Muscle layer of duodenum (tissue), 2 donors: ENCODE data around the gene DGCR2.

ENCODE experiments used
- H3K27ac ChIP-seq: one replicate; pipeline ENCODE4 v1.7.0; 2013; ENCODE audit warnings: mild to moderate bottlenecking, low read length
- H3K27me3 ChIP-seq: one replicate; pipeline ENCODE4 v1.7.0; 2013; ENCODE audit warnings: low read depth, mild to moderate bottlenecking, control low read depth, low read length
- H3K36me3 ChIP-seq, 2 donors: one replicate each; pipeline ENCODE4 v1.7.0; 2013; ENCODE audit warnings: low read length in 2 of 2, control low read depth in 1 of 2, mild to moderate bottlenecking in 1 of 2; ENCODE audit not compliant: insufficient read depth in 2 of 2, control insufficient read depth in 1 of 2
- H3K4me1 ChIP-seq, 2 donors: one replicate each; pipeline ENCODE4 v1.7.0; 2013; ENCODE audit warnings: low read length in 2 of 2, mild to moderate bottlenecking in 2 of 2, control low read depth in 1 of 2, moderate library complexity in 1 of 2; ENCODE audit not compliant: insufficient read depth in 2 of 2, control insufficient read depth in 1 of 2
- H3K4me3 ChIP-seq, 2 donors: one replicate each; pipeline ENCODE4 v1.7.0; 2013; ENCODE audit warnings: low read length in 2 of 2, low read depth in 1 of 2, mild to moderate bottlenecking in 1 of 2
- H3K9me3 ChIP-seq, 2 donors: one replicate each; pipeline ENCODE4 v1.7.0; 2013; ENCODE audit warnings: low read length in 2 of 2, control low read depth in 1 of 2, mild to moderate bottlenecking in 1 of 2; ENCODE audit not compliant: control insufficient read depth in 1 of 2
- donor health status: healthy.

DGCR2 gene

DNA sequence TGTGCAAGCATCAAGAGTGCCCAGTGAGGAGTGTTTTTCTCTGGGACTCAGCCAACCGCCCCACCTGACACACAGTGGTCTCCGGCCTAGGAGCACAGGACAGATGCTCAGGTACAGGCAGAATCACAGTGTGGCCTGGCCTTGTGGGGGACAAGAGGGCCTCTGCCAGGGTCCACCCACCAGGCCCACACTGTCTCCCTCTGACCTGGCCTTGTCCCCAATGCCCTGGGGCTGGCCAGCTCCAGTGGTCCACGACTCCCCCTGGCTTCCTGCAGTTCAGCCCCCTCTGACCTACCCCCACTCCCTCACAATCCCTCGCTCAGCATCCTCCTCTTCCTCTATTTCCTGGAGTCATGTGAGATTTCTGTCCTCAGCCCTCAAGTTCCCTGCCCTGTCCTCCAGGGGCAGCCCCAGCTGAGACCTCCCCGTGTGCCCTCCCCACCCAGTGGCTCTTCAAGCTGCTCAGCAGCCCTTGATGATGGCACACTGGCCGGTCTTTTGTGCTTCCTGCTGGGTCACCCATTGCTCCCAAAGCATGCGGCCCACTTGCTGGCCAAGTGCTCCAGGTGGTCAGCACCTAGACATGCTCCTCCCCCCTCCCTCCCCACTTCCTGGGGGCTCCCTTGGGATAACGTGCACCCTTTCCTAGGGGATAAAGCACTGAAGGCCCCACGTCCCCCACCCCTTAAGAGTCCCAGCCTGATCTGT lies 10.6 kb upstream of the DGCR2 start:
- H3K4me1 ChIP-seq, result no peaks in the 10 kb centered on the region
- no peaks in the 10 kb centered on the region for H3K9me3 ChIP-seq
- H3K27me3 ChIP-seq, result no peaks in the 10 kb centered on the region
- H3K36me3 ChIP-seq, result peaks cover 11 to 67% of the 10 kb centered on the region in 2 donors
- H3K27ac ChIP-seq, result no peak overlapping the region
- H3K4me3 ChIP-seq, result no peak overlapping the region

DNA sequence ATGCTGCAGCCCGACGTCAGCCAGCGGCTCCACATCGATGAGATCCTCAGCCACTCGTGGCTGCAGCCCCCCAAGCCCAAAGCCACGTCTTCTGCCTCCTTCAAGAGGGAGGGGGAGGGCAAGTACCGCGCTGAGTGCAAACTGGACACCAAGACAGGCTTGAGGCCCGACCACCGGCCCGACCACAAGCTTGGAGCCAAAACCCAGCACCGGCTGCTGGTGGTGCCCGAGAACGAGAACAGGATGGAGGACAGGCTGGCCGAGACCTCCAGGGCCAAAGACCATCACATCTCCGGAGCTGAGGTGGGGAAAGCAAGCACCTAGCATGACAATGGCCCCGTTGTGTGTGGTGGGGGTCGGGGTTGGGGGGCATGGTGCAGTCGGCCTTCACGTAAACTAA lies 9.9 kb upstream of the DGCR2 start:
- no peak overlapping the region for H3K27ac ChIP-seq
- no peaks in the 10 kb centered on the region for H3K4me1 ChIP-seq
- no peak overlapping the region for H3K4me3 ChIP-seq
- H3K36me3 ChIP-seq, result peaks cover 4 to 60% of the 10 kb centered on the region in 2 donors
- no peaks in the 10 kb centered on the region for H3K27me3 ChIP-seq
- H3K9me3 ChIP-seq, result no peaks in the 10 kb centered on the region

DNA sequence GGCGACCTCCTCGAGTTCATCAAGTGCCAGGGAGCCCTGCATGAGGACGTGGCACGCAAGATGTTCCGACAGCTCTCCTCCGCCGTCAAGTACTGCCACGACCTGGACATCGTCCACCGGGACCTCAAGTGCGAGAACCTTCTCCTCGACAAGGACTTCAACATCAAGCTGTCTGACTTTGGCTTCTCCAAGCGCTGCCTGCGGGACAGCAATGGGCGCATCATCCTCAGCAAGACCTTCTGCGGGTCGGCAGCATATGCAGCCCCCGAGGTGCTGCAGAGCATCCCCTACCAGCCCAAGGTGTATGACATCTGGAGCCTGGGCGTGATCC lies 9.4 kb upstream of the DGCR2 start:
- H3K27me3 ChIP-seq, result no peaks in the 10 kb centered on the region

DNA sequence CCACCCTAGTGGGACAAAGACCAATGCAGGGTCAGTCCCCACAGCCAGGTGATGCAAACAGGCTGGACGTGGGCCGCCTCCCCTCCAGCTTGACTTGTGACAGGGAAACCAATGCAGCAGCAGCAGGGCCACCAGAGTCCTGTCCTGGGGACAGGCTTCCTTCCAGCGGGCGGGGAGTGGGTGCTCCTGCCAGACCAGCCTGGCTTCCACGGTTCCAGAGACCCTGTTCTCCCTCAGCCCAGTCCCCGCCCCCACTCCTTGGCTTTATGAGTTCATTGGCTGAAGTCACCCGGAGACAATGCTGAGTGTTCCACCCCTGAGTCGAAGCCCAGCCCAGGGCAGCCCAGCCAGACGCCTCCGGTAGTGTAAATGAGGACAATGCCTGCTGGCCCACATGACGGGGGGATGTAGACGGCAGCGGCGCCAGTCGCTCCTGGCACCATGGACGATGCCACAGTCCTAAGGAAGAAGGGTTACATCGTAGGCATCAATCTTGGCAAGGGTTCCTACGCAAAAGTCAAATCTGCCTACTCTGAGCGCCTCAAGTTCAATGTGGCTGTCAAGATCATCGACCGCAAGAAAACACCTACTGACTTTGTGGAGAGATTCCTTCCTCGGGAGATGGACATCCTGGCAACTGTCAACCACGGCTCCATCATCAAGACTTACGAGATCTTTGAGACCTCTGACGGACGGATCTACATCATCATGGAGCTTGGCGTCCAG lies 8.9 kb upstream of the DGCR2 start, which contains the start of gene TSSK2:
Gene TSSK2, plus strand, starts transcription at position 350 of the 726 bp plus-strand sequence. Its CDS starts 92 bp downstream, at position 442.
- Histone ChIP-seq H3K27ac (no peak within 1 kb of the TSS), H3K36me3 (peaks cover 4 to 50% of the 10 kb centered on the region in 2 donors), H3K4me3 (no peak within 1 kb of the TSS), H3K4me1 (no peaks in the 10 kb centered on the region), H3K9me3 (no peaks in the 10 kb centered on the region), H3K27me3 (no peaks in the 10 kb centered on the region)

More for the DNA sequence above, 9.4 kb upstream of the DGCR2 start:
- peaks cover 4 to 55% of the 10 kb centered on the region in 2 donors for H3K36me3 ChIP-seq
- H3K4me1 ChIP-seq, result no peaks in the 10 kb centered on the region
- H3K27ac ChIP-seq, result no peak overlapping the region
- no peak overlapping the region for H3K4me3 ChIP-seq
- no peaks in the 10 kb centered on the region for H3K9me3 ChIP-seq

DNA sequence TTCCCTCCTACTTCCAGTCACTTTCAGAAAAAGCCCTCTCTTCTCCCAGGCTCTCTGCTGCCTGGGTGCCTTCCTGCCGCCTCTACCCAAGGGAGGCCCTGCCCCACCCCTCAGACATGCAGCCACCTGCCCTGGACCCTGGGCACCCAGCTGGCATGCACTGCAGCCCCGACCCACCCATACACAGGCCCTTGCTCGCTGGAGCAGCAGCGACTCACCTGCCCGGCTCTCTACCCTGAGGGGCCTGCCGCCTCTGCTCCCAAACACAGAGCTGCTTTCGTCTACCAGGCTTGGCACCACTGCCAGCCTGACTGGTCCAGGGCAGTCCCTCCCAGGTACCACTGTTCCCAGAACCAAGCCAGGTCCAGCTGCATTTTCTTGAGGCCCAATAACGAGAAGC lies 7.7 kb upstream of the DGCR2 start:
- no peak overlapping the region for H3K27ac ChIP-seq
- no peaks in the 10 kb centered on the region for H3K9me3 ChIP-seq
- H3K36me3 ChIP-seq, result peaks cover 0 to 39% of the 10 kb centered on the region in 2 donors
- H3K4me3 ChIP-seq, result no peak overlapping the region
- H3K27me3 ChIP-seq, result no peaks in the 10 kb centered on the region
- no peaks in the 10 kb centered on the region for H3K4me1 ChIP-seq

DNA sequence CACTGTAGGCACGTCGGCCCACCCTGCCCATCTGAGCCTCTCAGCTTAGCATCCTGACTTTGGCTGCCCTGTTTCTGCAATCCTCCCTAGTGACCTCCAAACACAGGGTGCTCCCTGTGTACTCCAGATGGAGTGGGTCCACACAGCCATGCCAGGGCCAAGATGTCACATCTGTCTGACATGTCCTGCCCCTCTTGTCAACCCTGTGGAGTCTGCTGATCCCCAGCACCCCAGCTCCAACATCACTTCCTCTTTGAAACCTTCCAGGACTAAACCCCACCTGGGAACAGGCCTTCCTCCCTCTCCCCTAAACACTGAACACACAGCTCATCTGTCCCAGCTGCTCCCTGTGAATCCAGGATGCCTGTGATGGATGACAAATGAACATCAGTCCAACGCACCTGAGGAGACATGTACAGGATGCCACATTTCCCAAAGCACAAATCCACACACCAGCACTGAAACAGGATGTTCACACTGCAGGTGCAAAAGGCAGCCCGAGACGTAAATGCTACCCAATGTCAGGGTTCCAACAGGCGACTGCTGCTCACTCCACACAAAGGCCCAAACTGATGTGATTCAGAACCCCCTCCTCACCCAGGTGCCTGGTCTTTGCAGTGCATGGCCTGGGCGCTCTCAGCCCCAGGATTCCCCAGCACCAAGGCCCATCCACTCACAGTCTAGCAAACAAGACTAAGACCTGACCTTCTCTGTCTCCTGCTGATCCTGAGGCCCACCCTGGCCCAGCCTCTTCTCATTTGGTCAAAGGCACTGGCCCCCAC lies 6.9 kb upstream of the DGCR2 start:
- H3K27me3 ChIP-seq, result no peaks in the 10 kb centered on the region
- no peak overlapping the region for H3K4me3 ChIP-seq
- no peaks in the 10 kb centered on the region for H3K9me3 ChIP-seq
- no peaks in the 10 kb centered on the region for H3K4me1 ChIP-seq
- H3K36me3 ChIP-seq, result peaks cover 0 to 32% of the 10 kb centered on the region in 2 donors
- no peak overlapping the region for H3K27ac ChIP-seq

DNA sequence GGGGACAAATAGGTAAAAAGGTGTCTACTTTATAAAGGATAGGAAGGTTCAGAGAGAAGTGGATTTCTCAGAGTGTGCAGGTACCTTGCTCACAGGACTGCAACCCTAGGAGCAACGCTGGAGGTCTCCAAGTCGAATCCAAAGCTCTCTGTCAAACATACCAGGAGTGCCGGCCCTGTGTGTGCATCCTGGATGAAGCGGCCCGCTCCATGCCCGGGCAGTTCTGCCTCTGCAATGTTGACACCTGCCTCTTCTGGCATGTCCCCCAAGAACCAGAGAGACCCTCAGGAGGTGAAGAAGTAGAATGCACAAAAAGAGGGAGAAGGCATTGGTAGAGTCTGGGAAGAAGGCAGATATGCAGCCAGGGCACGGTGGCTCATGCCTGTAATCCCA lies 5.8 kb upstream of the DGCR2 start:
- Histone ChIP-seq H3K4me3 (no peak overlapping the region), H3K4me1 (peaks cover 0 to under 1% of the 10 kb centered on the region in 2 donors), H3K27ac (no peak overlapping the region), H3K9me3 (no peaks in the 10 kb centered on the region), H3K27me3 (no peaks in the 10 kb centered on the region), H3K36me3 (peaks cover 0 to 21% of the 10 kb centered on the region in 2 donors)

DNA sequence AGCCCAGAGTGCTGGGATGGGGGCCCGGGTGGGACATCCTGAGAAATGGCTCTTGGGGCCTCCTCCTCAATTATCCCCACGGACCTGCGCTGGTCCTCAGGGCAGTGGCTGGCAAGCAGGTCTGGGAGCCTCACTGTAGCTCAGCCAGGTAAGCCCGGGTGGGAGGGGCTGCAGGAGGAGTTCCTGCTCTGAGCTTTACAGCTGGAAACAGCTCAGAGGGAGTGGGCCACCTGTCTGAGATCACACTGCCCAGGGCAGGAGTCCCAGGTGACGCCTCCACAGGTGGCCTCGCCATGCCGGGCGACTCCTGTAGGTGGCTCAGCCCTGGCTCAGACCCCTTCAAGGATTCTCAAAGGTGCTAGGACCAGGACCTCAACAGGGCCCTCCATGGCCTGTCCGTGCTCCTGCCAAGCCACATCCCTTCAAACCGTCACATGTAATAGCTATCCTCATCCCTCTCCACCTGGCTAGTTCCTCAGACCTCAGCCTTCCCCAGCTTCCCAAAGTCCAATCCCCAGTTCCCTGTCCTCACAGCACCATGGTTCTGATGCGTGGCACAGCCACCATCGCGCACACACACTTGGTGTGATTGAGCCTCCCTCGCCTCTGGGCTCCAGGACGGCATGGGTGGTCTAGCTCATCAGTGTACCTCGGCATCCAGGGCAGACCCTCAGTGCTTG lies 5.3 kb upstream of the DGCR2 start:
- Histone ChIP-seq H3K36me3 (peaks cover 0 to 16% of the 10 kb centered on the region in 2 donors), H3K4me3 (no peak overlapping the region), H3K4me1 (peaks cover 0 to 4% of the 10 kb centered on the region in 2 donors), H3K27me3 (no peaks in the 10 kb centered on the region), H3K9me3 (no peaks in the 10 kb centered on the region), H3K27ac (no peak overlapping the region)

DNA sequence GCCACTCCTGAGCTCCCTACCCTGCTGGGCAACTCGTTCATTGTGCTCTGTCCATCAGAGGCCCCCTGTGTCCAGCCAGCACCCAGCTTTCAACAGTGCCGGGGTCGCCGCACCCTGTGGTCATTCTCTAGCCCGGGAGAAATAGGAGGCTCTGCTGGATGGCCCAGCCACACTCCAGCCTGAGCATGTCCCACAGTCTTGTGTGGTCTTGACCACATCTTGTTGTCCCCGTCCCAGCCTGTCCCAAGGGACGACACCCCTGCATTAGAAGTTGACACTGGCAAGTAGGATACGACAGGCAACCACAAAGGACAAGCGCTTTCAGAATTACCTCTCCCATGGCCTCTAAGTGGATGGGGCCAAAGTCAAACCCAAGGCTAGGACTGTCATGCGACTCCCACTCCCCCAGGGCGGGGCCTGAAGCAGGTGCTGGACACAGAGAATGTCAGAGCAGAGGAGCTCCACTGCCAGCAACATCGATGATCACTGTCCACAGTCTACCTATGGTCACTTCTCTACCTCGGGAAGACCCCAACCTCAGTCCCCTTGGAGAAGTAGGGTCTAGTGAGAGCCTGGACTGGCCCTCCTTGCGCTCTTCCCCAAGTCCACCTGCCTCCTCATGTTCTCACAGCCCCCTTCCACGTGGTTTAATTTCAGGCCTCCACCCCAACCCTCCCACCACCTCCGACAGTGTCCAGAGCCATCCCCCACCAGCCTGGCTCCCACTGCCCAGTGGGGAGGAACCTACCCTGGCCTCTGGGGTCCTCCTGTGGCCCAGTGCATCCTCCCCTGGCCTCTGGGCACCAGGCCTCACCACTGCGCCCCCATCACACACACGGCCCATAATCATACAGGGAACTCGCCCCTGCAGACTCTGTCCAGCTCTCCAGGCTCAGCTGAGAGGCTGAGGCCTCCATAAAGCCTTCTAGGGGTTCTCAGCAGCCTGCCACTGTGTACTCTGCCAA lies 4.4 kb upstream of the DGCR2 start:
- peaks cover 0 to 7% of the 10 kb centered on the region in 2 donors for H3K36me3 ChIP-seq
- H3K4me1 ChIP-seq, result peaks cover 0 to 4% of the 10 kb centered on the region in 2 donors
- H3K4me3 ChIP-seq, result no peak overlapping the region
- H3K27ac ChIP-seq, result no peak overlapping the region
- no peaks in the 10 kb centered on the region for H3K9me3 ChIP-seq
- no peaks in the 10 kb centered on the region for H3K27me3 ChIP-seq
